ENCODE results near the gene MYH9.

MYH9 gene

DNA sequence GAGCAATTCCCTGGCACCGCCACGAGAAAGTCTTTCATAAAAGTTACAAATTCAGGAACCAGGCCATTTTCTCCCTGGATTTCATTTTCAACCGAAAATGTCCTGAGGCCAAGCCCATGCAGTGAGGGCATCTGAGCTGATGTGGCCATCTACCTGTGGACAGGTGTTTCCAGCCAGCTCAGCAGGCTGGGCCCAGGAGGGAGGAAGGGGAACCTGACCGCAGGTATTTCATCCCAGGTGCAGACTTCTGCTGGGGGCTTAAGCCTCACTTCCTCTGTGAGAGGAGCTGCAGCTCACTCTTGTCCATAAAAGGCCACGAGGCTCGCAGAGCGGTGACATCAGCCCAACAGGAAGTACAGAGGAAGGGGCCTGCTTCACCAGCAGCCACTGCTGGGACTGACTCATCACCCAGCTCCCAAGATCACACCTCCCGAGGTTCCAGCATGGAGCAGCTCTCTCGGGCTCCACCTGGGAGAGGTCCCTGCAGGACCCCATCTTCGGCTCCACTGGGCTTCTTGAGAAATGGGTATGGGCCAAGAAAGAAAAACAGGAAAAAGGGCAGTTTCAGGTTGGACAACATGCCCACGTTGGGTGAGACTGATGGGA is 56.4 kb downstream of the MYH9 start (continued):
- TF ChIP-seq, protein P1, sequence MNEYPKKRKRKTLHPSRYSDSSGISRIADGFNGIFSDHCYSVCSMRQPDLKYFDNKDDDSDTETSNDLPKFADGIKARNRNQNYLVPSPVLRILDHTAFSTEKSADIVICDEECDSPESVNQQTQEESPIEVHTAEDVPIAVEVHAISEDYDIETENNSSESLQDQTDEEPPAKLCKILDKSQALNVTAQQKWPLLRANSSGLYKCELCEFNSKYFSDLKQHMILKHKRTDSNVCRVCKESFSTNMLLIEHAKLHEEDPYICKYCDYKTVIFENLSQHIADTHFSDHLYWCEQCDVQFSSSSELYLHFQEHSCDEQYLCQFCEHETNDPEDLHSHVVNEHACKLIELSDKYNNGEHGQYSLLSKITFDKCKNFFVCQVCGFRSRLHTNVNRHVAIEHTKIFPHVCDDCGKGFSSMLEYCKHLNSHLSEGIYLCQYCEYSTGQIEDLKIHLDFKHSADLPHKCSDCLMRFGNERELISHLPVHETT (tag by site-specific recombination; IDR thresholded peaks at IDR 0.05) = no peak; the same call in 1 of the 2 replicates
- TF ChIP-seq, protein P2, sequence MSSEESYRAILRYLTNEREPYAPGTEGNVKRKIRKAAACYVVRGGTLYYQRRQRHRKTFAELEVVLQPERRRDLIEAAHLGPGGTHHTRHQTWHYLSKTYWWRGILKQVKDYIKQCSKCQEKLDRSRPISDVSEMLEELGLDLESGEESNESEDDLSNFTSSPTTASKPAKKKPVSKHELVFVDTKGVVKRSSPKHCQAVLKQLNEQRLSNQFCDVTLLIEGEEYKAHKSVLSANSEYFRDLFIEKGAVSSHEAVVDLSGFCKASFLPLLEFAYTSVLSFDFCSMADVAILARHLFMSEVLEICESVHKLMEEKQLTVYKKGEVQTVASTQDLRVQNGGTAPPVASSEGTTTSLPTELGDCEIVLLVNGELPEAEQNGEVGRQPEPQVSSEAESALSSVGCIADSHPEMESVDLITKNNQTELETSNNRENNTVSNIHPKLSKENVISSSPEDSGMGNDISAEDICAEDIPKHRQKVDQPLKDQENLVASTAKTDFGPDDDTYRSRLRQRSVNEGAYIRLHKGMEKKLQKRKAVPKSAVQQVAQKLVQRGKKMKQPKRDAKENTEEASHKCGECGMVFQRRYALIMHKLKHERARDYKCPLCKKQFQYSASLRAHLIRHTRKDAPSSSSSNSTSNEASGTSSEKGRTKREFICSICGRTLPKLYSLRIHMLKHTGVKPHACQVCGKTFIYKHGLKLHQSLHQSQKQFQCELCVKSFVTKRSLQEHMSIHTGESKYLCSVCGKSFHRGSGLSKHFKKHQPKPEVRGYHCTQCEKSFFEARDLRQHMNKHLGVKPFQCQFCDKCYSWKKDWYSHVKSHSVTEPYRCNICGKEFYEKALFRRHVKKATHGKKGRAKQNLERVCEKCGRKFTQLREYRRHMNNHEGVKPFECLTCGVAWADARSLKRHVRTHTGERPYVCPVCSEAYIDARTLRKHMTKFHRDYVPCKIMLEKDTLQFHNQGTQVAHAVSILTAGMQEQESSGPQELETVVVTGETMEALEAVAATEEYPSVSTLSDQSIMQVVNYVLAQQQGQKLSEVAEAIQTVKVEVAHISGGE (tag by site-specific recombination; conservative IDR thresholded peaks at IDR 0.05; ENCODE audit: low read depth) = no peak
- TF ChIP-seq ZIC2 (tag by site-specific recombination; IDR thresholded peaks at IDR 0.05) (peak; percentile 88), ZNF223 (tag by site-specific recombination; IDR thresholded peaks at IDR 0.05) (no peak), SP2 (tag by site-specific recombination; IDR thresholded peaks at IDR 0.05) (peak; percentile 38; the same call in 1 of the 2 replicates), ZBTB8A (tag by site-specific recombination; IDR thresholded peaks at IDR 0.05) (no peak), OSR2 (tag by site-specific recombination; IDR thresholded peaks at IDR 0.05) (peak; percentile 90), ZNF48 (tag by site-specific recombination; IDR thresholded peaks at IDR 0.05) (no peak), ZSCAN30 (tag by site-specific recombination; IDR thresholded peaks at IDR 0.05) (peak; percentile 69), ZNF404 (tag by site-specific recombination; IDR thresholded peaks at IDR 0.05) (no peak), ZBTB21 (tag by site-specific recombination; IDR thresholded peaks at IDR 0.05) (peak; percentile 56; the same call in 1 of the 2 replicates), ZNF701 (tag by site-specific recombination; IDR thresholded peaks at IDR 0.05) (no peak), ZFP37 (tag by site-specific recombination; IDR thresholded peaks at IDR 0.05) (0 out of 2 replicates have a peak, but pooled peaks have one; percentile 28), ZNF660 (tag by site-specific recombination; IDR thresholded peaks at IDR 0.05) (peak; percentile 14; the same call in 1 of the 2 replicates), IKZF3 (tag by site-specific recombination; IDR thresholded peaks at IDR 0.05) (peak; percentile 93), ZNF600 (tag by site-specific recombination; IDR thresholded peaks at IDR 0.05) (no peak; the same call in 1 of the 2 replicates), GLIS2 (tag by site-specific recombination; IDR thresholded peaks at IDR 0.05) (peak; percentile 94)
- TF ChIP-seq, protein P3, sequence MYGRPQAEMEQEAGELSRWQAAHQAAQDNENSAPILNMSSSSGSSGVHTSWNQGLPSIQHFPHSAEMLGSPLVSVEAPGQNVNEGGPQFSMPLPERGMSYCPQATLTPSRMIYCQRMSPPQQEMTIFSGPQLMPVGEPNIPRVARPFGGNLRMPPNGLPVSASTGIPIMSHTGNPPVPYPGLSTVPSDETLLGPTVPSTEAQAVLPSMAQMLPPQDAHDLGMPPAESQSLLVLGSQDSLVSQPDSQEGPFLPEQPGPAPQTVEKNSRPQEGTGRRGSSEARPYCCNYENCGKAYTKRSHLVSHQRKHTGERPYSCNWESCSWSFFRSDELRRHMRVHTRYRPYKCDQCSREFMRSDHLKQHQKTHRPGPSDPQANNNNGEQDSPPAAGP (tag by site-specific recombination; IDR thresholded peaks at IDR 0.05) = peak; percentile 31; the same call in 1 of the 2 replicates
- TF ChIP-seq, protein P4, sequence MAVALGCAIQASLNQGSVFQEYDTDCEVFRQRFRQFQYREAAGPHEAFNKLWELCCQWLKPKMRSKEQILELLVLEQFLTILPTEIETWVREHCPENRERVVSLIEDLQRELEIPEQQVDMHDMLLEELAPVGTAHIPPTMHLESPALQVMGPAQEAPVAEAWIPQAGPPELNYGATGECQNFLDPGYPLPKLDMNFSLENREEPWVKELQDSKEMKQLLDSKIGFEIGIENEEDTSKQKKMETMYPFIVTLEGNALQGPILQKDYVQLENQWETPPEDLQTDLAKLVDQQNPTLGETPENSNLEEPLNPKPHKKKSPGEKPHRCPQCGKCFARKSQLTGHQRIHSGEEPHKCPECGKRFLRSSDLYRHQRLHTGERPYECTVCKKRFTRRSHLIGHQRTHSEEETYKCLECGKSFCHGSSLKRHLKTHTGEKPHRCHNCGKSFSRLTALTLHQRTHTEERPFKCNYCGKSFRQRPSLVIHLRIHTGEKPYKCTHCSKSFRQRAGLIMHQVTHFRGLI (tag by site-specific recombination; IDR thresholded peaks at IDR 0.05) = peak; percentile 81
- TF ChIP-seq, protein P5, sequence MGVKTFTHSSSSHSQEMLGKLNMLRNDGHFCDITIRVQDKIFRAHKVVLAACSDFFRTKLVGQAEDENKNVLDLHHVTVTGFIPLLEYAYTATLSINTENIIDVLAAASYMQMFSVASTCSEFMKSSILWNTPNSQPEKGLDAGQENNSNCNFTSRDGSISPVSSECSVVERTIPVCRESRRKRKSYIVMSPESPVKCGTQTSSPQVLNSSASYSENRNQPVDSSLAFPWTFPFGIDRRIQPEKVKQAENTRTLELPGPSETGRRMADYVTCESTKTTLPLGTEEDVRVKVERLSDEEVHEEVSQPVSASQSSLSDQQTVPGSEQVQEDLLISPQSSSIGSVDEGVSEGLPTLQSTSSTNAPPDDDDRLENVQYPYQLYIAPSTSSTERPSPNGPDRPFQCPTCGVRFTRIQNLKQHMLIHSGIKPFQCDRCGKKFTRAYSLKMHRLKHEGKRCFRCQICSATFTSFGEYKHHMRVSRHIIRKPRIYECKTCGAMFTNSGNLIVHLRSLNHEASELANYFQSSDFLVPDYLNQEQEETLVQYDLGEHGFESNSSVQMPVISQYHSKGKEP (tag by site-specific recombination; IDR thresholded peaks at IDR 0.05) = no peak
- TF ChIP-seq, protein P6, sequence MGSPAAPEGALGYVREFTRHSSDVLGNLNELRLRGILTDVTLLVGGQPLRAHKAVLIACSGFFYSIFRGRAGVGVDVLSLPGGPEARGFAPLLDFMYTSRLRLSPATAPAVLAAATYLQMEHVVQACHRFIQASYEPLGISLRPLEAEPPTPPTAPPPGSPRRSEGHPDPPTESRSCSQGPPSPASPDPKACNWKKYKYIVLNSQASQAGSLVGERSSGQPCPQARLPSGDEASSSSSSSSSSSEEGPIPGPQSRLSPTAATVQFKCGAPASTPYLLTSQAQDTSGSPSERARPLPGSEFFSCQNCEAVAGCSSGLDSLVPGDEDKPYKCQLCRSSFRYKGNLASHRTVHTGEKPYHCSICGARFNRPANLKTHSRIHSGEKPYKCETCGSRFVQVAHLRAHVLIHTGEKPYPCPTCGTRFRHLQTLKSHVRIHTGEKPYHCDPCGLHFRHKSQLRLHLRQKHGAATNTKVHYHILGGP (tag by site-specific recombination; IDR thresholded peaks at IDR 0.05) = no peak
- TF ChIP-seq, protein P7, sequence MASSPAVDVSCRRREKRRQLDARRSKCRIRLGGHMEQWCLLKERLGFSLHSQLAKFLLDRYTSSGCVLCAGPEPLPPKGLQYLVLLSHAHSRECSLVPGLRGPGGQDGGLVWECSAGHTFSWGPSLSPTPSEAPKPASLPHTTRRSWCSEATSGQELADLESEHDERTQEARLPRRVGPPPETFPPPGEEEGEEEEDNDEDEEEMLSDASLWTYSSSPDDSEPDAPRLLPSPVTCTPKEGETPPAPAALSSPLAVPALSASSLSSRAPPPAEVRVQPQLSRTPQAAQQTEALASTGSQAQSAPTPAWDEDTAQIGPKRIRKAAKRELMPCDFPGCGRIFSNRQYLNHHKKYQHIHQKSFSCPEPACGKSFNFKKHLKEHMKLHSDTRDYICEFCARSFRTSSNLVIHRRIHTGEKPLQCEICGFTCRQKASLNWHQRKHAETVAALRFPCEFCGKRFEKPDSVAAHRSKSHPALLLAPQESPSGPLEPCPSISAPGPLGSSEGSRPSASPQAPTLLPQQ (tag by site-specific recombination; IDR thresholded peaks at IDR 0.05) = 0 out of 2 replicates have a peak, but pooled peaks have one; percentile 54
- TF ChIP-seq, protein P8, sequence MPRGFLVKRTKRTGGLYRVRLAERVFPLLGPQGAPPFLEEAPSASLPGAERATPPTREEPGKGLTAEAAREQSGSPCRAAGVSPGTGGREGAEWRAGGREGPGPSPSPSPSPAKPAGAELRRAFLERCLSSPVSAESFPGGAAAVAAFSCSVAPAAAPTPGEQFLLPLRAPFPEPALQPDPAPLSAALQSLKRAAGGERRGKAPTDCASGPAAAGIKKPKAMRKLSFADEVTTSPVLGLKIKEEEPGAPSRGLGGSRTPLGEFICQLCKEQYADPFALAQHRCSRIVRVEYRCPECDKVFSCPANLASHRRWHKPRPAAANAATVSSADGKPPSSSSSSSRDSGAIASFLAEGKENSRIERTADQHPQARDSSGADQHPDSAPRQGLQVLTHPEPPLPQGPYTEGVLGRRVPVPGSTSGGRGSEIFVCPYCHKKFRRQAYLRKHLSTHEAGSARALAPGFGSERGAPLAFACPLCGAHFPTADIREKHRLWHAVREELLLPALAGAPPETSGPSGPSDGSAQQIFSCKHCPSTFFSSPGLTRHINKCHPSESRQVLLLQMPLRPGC (tag by site-specific recombination; IDR thresholded peaks at IDR 0.05) = 0 out of 2 replicates have a peak, but pooled peaks have one; percentile 7

All from HEK293 (cell line).